ENCODE results near the gene CCDC107.
"Not testable (repeated sequence)": the region's sequence is repeated elsewhere in the genome, so short reads cannot be mapped to it uniquely, and the experiment has no call there.

CCDC107 gene

GRCh38 chr9:35638751-35639150 is 19.3 kb upstream of the CCDC107 start:
- DNase-seq: not testable (repeated sequence)

- not testable (repeated sequence) for DNase-seq
Observed at GRCh38 chr9:35639225-35639624, 18.9 kb upstream of the CCDC107 start.

GRCh38 chr9:35639631-35640030 is 18.5 kb upstream of the CCDC107 start:
- no peak for DNase-seq

- DNase-seq: not testable (repeated sequence)
Observed at GRCh38 chr9:35640431-35640830, 17.7 kb upstream of the CCDC107 start.

- DNase-seq: not testable (repeated sequence)
Observed at GRCh38 chr9:35641478-35641877, 16.6 kb upstream of the CCDC107 start.

- DNase-seq: no peak
Observed at GRCh38 chr9:35643046-35643445, 15.0 kb upstream of the CCDC107 start.

GRCh38 chr9:35645736-35646135 is 12.4 kb upstream of the CCDC107 start:
- DNase-seq: not testable (repeated sequence)

- no peak for DNase-seq
Observed at GRCh38 chr9:35646153-35646532, 11.9 kb upstream of the CCDC107 start.

- DNase-seq: peak; percentile 85
Observed at GRCh38 chr9:35646533-35647265, 11.4 kb upstream of the CCDC107 start.

- DNase-seq: no peak
Observed at GRCh38 chr9:35649431-35650340, 8.4 kb upstream of the CCDC107 start.

- no peak for DNase-seq
Observed at GRCh38 chr9:35650341-35651158, 7.5 kb upstream of the CCDC107 start, which contains the start of gene SIT1. Gene SIT1, minus strand, starts transcription at chr9:35650931. Its CDS starts 78 bp downstream, at chr9:35650853.

- DNase-seq: peak; percentile 51
Observed at GRCh38 chr9:35651956-35652828, 5.9 kb upstream of the CCDC107 start.

GRCh38 chr9:35652829-35653209 is 5.3 kb upstream of the CCDC107 start:
- no peak for DNase-seq

GRCh38 chr9:35653611-35654010 is 4.5 kb upstream of the CCDC107 start:
- no peak for DNase-seq

GRCh38 chr9:35656348-35656747 is 1.7 kb upstream of the CCDC107 start:
- no peak for DNase-seq

- DNase-seq: no peak
Observed at GRCh38 chr9:35656831-35657545, 1.1 kb upstream of the CCDC107 start.

GRCh38 chr9:35657546-35658136 is 451 bp upstream of the CCDC107 start, which contains the start of gene RMRP:
Gene RMRP, minus strand, starts transcription at chr9:35658019.
- peak; percentile 99 for DNase-seq

GRCh38 chr9:35658968-35659220 is 802 bp downstream of the CCDC107 start:
- peak; percentile 65 for DNase-seq

- no peak for DNase-seq
Observed at GRCh38 chr9:35659340-35659739, 1.2 kb downstream of the CCDC107 start.

GRCh38 chr9:35660966-35661415 is 2.9 kb downstream of the CCDC107 start:
- DNase-seq: peak; percentile 19

- DNase-seq: no peak
Observed at GRCh38 chr9:35661756-35662350, 3.8 kb downstream of the CCDC107 start.
